GM18861 (cell line): ENCODE results near the gene TMEM179.

Experiments
- ATAC-seq: cut with Tn5 transposase; IDR thresholded peaks from one replicate; pipeline ENCODE4 v1.9.1; 2021; ENCODE audit not compliant: unreplicated experiment

The TMEM179 gene

DNA sequence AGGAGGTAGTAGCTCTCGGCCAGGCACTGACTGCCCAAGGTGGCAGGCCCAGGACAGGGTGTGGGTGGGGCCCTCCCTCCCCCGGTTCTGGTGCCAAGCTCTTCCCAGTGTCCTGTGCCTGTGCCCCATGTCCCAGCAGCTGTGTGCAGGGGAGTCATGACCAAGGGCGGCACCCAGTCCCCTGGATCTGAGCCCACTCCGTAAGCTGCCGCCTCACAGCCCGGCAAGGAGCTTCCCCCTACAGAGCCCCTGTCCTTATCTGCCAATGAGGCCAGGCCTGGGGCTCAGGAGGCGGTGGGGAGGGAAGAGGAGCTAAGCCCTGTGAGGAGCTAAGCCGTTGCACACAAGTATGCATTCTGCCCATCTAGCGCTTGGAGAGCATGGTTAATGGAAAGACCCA lies 30.6 kb downstream of the TMEM179 start:
- ATAC-seq, result no peak

- ATAC-seq, result no peak
These were observed 31.9 kb downstream of the TMEM179 start for GRCh38 chr14:104572668-104573067.

GRCh38 chr14:104572024-104572626 lies 32.4 kb downstream of the TMEM179 start:
- ATAC-seq, result no peak

DNA sequence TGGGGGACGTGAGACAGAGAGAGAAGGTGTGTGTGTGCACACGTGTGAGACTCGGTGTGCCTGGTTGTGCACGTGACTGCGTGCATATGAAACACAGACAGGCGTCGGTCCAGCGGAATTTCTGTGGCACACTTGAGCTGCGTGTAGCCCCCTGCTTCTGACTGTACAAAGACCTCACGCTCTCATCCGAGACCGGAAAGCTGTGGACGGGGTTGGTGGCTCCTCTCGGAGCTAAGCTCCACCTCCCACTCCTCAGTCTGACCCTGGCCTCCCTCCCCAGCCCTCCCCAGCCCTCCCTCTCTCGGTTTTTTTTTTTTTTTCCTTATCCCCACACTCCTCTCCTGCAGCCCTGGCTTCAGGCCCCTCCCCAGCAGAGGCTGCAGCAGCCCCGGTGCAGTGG lies 33.3 kb downstream of the TMEM179 start:
- no peak for ATAC-seq

DNA sequence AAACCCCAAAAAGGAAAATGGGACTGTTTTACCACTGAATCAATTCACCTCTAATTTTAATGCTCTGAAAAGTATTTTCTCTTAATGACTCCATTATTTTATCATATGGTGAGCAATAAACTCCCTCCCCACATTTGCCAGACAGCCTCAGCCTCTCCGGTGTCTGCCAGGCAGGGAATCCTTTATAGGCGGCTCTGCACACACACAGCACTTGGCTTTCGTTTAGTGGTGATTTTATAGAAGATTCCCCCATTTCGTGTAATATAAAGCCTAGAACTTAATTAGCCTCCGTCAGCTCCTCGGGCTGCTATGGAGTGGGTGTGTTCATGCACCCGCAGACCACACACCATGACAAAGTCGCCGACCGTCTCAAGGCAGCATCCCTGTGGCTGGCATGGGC lies 35.1 kb downstream of the TMEM179 start:
- ATAC-seq, result no peak

GRCh38 chr14:104568620-104569019 lies 36.0 kb downstream of the TMEM179 start:
- no peak for ATAC-seq

DNA sequence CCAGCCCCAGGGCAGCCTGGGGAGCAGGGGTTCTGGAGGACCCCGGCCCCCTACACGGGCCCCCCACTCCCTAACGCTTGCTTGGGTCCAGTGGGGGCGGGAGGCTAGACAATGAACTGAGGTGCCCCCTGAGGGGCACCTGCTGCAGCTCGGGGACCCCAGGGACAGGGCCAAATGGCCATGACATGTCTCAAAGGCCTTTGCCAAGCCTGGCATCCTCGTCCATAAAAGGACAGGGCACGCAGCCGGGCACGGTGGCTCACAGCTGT lies 36.7 kb downstream of the TMEM179 start:
- no peak for ATAC-seq

DNA sequence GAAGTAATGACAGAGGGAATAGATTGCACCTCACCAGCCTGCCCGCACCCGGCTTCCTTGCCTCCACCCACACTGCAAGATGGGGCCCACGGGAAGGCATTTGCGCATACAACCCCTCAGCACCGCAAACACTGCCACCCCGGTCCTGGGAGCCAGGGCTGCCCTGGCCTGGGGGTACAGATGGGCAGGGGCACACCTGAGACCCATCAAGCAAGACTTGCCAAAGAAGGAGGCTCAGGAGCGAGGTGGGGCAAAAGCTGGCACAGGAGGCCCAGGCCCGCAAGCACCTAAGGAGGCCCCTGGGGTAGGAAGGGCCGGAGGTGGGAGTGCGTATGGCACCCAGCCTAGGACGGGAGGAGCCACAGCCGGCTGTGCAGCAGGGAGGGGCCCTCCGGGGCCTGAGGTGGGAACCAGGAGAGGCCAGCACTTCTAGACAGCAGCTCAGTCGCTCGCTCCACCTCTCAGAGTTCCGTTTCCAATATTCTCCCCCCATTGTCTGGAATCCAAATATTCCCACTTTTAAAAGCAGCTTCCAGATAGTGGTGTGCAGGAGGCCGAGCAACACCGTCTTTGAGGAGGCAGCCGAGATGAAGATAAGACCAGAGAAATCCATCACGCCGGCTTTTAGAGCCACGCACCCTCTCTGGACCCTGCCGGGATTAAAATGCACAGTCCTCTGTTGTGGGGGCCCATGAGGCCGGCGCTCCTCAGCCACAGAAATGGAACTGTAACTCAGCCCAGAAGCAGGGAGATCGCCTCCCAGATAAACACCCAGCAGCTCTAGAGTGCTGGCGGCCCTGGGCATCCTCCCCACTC lies 37.2 kb downstream of the TMEM179 start:
- no peak for ATAC-seq

- ATAC-seq, result no peak
These were observed 39.6 kb downstream of the TMEM179 start for GRCh38 chr14:104564744-104565679.

DNA sequence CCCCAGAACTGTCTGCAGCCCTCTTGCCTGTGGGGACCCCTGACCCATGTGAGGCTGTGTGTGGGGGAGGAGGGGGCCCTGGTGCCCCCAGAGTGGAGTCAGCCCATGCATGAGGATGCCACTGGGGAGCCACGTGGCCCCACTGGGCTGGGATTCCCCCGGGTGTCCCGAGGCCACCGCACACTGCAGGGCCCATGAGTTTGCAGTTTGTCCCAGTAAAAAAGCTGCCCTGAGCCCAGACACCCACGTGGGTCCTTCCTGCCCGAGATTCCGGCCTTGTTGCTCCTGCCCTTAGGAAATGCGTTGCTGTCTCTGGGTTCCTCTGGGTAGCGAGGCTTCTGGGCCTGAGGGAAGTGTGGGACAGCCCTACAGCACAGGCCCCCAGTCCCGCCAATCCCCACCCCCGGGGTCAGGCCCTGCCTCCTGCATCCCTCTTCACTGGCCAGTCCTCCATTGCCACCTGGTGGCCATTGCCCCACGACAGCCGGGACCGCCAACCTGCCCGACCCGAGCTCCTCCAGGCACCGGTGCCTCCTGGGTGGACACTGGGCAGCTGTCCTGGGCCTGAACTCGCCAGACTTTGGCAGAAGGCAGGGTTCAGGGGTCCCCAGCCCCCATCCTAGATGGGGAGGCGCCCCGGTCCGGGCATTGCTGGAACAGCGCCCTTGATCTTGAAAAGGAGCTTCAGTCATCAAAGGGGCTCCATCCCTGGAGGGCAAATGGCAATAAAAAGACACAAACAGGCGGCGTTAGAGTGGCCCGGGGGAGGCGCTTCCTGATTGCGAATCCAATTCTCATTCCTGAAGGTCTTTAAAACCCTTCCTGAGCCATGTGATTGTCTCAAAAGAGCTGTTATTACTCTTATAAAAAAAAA lies 40.6 kb downstream of the TMEM179 start:
- ATAC-seq, result no peak

DNA sequence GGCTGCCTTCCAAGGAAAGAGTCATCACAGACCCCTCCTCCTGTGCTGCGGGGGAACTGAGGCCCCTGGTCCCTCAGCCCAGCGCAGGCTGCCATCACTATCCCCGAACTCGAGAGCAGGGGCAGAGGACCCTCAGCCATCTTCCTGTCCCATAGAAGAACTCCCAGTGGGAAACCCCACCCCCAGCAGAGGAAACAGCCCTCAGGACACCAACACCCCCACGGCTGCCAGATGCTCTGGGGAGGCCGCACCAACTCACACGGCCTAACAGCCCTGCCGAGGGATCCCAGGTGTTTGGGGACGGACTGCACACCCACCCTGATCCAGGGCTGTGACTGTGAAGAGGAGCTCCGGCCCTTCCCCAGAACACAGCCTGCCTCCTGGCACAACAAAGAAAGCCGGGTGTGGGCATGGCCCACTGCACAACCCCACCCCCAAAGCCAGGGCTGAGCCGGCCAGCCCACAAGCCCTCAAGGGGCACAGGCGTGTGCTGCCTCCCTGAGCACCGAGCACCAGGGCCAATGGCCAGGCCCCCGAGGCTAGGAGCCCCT lies 41.3 kb downstream of the TMEM179 start:
- no peak for ATAC-seq

DNA sequence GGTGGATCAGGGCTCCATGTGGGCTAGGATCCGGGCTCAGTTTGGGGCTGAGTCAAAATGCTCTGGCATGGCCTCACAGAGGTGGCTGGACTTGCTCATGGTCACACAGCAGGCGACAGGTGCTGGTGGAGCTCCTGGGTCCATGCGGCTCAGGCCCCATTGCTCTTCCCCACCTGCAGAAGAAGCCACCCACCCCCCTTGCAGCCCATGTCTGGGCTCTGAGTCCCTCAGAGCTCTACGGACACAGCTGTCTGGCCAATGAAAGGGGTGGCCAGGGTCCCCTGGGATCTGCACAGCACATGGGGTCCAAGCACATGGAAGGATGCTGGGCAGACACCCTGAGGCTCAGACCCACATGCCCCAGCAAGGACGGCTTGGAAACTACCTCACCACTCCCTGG lies 42.0 kb downstream of the TMEM179 start:
- no peak for ATAC-seq

DNA sequence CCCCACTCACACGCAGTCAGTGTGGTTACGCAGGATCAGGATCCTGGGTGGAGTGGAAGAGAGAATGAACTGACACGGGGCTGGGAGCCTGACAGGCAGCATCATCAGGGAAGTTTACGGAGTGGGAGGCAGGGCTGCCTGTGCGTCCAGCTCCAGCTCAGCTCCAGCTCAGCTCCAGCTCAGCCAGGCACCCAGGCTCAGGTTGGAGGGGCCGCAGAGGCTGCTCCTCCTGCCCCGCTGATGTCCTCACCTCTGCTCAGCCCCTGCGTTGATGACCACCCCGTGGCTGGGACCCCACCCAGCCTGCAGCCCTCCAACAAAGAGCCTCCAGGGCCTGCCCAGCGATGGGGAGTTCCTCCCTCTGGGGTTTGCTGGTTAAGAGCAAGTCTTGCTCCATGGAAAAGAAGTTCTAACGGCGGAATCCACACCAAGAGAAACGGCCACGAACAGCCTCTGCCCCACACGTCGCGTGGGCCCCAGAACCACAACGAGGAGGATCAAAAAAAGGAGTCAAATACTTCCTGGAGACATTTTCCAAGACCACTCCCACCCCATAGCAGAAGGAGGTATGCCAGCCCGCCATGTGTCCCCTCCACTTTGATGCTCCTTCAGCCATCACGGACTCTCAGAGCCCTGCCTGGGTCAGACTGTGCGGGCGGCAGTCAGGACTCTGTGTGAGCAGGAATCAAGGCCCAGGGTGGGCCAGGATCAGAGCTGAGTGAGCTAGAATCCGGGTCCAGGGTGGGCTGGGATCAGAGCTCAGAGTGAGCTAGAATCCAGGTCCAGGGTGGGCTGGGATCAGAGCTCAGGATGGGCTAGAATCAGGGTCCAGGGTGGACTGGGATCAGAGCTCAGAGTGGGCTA lies 42.7 kb downstream of the TMEM179 start:
- no peak for ATAC-seq

GRCh38 chr14:104561124-104561557 lies 43.4 kb downstream of the TMEM179 start:
- ATAC-seq, result no peak

DNA sequence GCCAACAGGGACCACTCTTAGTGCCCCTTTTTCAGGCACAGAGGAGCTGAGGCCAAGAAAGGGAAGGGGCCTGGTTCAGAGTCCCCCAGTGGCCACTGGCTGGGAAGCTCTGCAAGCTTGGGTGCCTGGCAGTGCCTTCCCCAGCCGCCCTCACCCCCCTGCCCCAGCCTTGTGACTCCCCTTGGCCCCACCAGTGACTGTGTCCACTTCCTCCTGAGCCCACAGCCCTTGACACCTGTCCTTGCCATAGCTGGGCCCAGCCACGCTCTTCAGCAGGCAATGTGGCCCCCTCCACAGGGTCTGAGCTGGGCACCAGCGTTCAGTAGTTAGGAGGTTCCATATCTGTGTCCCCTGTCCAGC lies 44.0 kb downstream of the TMEM179 start:
- no peak for ATAC-seq

DNA sequence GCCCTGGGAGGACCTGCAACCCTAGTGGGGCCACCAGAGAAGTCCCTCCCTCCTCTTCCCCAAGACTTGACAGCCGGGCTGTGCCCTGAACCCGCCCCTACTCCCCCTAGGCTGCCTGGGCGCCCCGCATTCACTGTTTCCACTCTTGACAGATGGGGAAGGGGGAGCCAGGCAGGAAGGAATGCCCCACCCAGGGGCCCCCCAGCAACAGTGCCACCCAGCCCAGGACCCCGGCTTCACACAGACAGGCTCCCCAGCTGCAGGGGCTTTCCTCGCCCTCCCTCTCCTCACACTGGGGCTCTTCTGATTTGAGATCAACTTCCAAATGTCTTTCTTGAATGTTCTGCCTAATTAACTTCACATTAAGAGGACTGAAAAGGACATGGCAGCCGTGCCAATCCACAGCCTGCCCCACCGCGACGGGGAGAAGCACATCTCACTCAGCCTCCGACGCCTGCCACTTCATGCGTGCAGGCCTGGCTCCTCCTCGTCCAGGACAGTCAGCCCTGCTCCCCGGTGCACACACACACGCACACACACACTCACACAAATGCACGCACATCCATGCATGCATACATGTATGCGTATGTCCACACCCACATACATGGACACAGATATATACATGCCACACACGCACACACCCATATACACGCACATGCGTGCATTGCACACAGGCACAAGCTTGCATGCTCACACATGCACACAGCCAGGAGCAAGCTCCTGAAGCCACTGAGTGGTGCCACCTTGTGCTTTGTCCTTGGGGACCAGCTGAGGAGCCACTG lies 44.6 kb downstream of the TMEM179 start:
- ATAC-seq, result no peak

GRCh38 chr14:104559028-104559803 lies 45.4 kb downstream of the TMEM179 start:
- ATAC-seq, result no peak
